HG03457 (cell line): ENCODE measurements around the gene MGAT1.

Experiments used
- ATAC-seq: cut with Tn5 transposase; IDR thresholded peaks from one replicate; pipeline ENCODE4 v1.9.1; 2021; ENCODE audit warnings: moderate number of reproducible peaks; ENCODE audit not compliant: unreplicated experiment

Gene MGAT1

DNA sequence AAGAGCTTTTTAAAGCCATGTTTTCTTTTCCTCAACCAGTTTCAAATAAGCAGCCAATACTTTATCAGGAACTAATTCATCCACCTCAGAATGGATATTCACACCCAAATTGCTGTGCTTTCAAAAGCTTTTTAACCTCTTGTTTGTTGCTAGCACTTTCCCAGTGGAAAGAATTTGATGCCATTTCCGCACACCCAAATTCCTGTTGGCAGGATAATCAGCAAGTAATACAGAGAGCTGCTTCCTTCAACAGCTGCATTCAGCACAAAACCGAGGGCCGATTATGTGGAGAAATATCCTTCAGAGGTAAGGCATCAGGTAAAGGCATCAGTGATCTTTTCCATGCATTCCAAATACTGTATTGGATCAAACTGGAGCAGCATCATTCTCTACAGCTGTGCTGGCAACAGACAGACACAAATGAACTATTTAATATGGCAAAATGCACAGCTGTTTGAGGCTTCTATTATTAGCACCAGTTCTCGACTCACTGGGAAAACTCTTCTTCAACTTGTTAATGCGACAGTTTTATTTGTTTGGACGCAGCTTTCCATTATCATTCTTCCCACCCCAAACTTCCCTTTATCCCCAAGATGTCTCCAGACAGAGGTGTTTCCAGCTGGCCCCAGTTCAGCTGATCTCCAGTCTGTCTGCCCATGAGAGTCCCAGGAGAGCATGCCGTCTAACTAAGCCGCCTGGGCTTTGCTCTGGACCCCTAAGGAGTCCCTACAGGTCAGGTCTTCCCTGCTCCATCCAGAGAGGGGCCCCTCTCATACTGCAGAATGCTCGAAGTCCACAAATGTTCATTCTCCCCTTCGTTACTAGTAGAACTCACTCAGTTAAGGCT is 22.2 kb upstream of the MGAT1 start:
- no peak for ATAC-seq

DNA sequence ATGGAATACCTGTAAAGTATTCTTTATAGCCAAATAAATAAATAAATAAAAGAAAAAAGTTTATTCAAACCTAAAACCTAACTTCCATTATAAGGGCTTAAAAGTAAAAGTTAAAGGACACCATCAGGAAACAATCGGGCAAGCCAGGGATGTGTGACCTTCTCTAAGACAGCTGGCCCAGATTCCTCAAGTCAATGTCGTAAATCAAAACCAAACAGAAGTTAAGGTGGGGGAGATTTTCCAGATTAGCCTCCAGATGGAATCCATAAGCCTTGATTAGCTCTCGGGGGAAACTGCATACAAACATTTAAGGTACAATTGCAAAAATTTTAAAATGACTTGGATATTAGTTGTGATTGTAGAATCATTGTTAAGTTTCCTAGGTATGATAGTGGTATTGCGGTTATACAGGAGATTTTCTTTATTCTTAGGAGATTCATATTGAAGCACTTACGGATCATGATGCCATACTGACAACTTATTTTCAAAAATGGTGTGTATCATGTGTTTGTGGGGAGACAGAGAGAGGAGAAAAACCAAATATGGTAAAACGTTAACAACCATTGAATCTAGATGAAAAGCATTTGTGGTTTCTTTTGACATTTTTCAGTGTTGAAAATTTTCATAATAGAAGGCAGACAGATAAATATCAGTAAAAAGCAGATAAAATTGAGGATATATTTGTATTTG is 21.5 kb upstream of the MGAT1 start:
- no peak for ATAC-seq

DNA sequence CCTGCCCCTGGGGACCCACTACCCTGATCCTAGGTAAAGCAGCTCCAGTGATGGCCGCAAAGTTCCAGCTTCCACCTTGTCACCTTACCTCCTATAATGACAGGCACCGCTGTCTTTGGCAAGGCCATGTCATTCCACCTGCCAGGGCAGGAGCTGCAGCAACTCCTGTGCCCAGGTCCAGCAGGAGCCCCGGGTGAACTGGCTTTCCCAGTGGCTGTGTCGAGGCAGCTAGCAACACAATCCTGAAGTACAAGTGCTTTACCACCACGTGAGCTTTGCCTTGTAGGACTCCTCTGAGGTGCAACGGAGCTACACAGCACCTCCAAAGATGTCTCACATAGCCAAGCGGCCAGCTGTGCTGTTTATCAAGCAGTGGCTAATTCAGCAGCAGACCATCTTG is 20.7 kb upstream of the MGAT1 start:
- ATAC-seq: no peak

DNA sequence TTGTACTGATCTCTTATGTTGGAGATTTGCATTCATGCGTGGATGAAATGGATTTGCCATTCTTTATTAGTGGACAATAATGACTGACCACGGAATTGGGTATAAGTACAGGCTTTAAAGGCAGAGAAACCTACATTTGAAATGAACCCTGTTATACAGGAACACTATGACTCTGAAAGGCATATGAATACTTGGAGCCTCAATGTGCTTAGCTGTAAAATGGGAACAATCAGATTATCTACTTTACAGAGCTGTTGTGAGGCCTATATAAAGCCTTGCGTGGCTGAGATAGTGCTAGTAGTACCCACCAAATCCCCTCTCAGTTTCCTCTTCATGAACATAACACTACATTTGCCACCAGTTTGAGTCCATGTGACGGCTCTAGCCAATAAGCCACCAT is 18.9 kb upstream of the MGAT1 start:
- ATAC-seq: no peak

DNA sequence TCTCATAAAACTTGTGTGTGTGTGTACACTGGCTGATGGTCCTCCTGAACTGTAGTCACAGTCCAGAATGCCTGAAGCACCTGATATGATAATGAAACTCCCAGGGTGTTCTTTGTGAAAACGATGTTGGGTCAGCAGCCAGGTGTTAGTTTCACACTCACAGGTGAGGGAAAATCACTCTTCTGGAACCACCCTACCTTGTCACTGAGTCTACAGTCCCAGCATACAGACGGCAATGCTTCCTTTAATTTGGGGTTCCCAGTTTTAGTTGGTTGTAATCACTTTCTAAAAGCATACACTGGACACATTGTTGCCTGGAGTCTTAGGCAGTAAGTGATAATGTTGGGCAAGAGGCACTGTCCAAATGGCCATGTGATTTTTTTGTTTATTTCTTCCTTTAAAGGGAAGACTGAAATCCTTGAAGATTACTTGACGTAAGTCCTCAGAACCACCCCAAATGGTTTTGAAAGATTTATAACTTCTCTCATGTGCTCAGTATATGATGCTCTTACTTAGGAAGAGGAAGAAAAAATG is 18.2 kb upstream of the MGAT1 start:
- peak; percentile 47 for ATAC-seq

DNA sequence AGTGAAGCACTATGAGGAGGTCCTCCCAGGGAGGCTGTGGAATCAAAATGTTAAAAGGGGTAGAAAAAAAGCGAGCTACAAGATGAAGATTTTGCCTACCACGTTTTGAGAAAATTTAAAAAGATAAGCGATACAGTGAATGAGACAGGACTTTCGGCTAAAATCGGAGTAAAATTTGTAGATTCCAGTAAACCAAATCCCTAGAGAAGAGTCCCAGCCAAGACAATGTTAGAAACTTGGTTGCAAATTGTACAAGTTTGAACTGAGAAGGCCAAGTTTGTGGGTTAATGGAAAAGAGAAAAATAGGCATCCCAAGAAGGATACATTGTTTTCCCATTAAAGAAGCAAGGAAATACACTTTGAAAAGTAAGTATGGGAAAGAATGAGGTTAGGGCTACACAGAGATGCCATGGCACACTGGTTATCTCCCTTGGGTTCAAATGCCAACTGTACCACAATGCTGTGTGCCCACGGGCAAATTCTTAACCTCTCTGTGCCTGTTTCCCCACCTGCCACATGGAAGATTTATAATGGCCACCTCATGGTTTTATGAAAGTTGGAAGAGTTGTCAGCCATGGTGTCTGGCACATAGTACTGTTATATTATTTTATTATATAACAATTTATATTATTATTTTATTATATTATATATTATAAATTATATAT is 16.2 kb upstream of the MGAT1 start:
- no peak for ATAC-seq

DNA sequence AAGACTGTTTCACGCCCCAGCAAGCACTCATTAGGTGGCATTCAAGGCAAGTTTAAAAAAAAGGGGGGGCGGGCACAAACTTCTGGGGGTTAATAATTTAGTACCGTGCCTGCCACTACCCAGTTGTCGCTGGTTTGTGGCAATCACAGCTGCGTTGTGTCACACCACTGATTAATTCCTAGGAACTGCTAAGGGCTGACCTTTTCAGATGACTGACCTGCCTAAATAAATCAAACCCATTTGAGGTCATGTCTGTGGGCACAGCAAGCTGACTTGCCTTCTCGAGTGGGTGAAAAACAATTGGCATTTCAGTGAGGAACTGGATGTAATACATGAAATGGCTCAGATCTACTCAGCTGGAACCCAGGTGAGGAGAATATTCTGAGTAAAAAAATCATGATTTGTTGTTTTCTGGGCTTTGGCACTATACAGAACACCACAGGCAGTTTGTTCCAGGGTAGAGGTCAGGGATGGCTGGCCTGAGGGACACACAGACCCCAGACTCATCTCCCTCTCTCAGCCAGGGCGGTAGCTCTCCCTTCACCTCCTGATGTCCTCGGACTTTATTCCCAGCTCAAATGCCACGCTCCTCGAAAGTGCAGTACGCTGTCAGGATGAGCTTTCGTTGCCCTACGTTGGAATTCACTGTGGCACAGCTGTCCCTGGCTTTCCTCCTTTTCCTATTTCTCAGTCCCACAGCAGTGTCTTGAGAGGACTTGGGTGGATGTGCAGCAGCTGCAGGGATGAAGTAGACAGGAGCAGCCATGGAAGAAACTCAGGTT is 15.5 kb upstream of the MGAT1 start:
- ATAC-seq: no peak

DNA sequence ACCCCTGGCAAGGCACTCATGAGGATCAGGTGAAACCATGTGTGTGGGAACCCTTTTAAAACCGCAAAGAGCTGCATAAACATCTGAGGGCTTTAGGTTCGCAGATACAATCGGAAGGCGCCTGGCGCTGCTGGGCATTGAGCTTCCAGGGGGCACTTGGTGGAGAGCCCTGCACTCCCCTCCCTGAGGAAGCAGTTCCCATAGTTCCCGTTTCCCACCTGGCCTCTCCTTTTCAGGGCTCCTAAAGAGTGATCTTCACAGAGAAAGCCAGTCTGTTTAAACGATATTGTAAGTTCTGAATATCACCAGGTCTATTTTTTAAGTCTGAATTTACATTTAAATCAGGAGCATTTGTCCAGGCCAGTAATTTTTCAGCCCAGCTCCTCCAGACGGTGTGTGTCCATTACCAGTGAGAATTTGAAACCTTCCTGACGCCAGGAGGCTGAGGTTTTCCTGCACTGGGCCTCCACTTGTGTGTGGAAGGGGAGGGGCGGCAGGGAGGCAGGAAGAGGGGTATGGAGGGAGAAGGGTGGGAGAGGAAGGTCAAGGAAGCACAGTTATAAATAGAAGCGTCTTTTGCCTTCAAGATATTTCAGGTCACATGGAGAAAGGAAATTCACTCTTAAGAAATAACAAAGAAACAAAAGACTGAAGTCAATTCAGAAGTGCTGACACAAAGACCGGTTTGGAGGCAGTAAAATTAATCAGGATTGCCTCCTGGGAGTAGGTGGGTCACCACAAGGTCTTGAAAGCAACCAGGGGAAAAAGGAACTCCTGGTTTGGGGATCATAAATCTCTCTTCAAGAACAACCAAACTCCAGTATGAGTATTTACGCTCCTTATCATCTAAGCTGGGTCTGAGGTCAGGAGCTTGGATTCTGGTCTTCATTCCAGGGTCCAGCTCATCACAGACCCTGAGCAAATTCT is 14.3 kb upstream of the MGAT1 start:
- ATAC-seq: no peak

DNA sequence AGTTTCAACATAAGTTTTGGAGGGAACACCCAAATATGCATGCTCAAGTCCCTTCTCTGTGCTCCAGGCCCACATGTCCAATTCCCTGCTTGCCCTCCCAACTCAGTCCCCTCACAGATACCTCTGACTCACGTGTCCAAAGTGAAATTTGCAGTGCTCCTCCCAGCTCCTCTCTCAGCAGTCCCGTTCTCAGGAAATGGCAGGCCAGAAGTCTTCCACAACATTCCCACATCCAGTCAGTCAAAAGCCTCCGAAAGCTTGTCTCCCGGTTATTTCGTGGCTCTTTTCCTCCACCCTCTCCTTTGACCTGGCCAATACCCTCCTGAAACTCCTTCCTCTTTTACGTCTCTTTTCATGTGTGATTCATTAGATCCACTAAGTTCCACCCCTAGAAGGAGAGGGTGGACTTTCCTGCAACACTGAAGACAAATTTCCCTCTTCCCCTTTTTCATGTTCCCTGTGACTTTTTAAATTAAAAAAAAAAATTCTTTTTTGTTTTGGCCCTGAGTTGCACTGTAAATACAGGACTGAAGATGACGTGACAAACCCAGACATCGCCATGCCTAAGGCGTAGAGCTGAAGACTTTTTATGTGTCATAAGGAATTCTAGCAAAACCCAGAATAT is 12.8 kb upstream of the MGAT1 start:
- ATAC-seq: no peak

DNA sequence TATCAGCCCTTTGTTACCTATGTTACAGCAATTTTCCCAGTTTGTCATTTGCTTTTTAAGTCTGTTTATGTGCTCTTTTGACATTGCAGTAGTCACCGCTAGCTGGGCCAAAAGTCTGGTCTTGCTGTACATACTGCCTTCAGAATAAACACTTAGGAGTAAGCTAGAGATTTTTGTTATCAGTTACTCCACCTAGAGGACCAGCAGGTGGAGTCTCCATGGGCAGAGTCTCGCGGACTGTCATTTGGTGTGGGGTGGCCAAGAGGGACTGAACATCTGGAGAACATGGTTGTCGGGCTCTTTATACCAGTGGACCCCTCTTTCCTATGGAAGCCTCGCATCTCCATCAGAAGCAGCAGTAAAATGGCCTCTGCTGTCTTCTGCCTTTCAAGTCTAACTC is 10.8 kb upstream of the MGAT1 start:
- no peak for ATAC-seq

DNA sequence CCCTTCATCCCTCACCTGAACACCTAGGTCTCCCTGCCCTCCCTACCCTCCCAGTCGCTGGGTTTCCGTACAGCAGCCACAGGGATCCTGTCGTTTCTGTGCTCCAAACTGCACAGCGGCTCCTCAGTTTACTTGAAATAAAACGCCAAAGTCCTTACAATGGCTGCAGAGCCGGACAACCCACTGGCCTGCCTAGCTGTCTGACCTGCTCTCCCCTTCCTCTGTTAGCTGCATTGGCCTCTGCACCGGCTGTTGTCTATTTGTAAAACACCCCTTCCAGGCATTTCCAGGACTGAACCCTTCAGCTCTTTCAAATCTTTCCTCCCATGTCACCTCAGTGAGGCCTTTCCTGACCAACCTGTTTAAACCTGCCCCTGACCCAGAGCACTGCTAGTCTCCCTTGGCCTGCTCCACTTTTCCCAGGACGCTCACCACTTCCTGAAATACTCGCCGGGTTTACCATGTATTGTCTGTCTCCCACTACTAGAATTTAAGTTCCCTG is 9.1 kb upstream of the MGAT1 start:
- ATAC-seq: no peak

DNA sequence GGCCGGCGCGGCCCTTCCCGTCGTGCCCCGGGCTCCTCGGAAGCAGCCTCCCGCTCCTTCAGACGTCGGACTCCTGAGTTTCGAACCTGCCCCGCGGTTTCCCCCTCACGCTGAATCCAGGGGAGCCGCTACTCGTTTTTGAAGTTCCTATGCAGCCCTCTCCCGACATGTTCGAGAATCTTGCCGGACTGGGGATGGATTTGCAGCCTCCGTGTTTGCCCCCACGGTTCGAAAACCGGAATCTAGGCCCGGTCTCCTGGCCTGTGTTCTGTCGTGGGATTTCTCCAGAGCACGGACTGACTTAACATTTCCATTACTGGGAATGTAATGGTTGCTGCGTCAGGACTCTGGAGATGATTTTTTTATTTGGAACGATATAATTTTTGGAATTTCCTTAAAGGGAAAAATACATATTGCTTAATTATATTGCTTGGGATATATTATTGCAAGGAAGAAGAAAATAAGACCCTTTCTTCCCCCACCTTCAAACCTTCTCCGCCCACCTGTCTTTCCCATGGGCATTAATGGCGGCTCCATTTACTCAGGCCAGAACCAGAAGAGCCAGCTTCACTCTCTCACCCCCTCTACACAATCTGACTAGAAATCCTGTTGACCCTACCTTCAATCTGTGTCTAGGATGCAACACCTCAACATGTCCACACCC is 8.5 kb upstream of the MGAT1 start:
- ATAC-seq: no peak

DNA sequence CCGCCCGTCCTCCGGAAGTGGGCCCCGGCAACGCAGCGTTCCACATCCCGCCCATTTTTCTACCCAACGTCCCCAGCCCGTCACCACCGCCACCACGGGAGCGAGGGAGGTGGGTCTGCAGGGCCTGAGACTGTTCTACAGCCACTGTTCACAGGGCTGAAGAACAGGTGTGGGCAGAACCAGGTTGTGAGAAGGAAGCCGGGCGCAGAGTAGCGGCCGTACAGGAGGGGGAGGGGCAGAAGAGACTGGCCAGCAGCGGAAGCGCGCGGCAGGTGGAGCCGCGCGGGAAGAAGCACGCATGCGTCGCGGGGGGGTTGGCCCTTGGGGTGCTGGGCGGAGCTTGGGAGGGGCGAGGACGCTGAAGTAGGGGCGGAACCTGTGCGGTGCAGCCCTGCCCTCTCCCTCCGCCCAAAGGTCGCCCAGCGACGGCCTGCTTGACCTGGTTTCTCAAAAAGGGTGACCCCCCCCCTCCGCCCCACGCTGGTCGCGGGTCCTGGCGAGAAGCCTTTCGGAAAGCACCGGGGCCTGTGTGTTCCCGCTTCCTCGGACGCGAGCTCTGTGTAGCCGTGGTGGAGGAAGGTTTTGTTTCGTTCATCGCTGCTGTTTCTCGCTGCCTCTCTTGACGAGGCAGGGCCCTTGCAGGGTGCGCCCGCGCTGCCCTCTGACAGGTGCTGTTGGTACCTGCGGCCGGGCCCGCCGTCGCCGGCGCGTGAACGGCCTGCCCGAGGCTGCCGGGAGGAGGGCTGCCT is 7.8 kb upstream of the MGAT1 start:
- peak; percentile 50 for ATAC-seq

DNA sequence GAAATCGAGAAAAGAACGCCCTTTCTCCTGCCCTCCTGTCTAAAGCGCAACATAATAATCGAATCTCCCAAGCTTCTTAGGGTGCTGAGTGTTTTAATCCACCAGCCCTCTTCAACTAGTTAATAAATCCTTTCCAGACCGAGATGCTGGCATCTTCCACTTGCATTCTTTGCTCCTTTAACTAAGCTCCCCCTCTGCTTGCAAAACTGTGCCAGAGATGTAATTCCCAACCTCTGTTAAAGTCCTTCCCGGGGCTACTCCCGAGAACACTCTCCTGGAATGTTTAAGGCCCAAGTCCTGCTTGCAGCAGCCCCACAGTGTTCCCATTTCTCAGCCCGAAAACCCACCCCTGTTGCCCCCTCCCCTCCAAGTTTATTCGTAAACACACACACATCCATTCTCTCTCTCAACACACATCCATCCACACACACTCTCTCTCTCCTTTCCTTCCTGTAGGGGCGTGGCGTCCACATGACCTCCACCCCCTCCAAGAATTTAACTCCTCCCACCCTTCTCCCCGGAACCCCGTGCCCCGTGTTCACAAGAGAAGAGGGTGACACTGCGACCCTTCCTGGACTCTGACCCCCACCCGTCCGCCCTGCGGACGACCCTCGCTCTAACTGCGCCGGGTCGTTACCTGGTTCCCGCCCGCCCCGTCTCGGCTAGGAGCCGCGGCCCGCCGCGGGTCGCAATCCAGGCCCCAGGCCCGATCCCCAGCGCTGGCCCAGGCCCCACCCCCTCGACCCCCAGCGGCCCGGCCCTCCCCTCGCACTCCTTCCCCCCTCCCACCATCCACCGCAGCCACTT is 7.0 kb upstream of the MGAT1 start:
- peak; percentile 45 for ATAC-seq

DNA sequence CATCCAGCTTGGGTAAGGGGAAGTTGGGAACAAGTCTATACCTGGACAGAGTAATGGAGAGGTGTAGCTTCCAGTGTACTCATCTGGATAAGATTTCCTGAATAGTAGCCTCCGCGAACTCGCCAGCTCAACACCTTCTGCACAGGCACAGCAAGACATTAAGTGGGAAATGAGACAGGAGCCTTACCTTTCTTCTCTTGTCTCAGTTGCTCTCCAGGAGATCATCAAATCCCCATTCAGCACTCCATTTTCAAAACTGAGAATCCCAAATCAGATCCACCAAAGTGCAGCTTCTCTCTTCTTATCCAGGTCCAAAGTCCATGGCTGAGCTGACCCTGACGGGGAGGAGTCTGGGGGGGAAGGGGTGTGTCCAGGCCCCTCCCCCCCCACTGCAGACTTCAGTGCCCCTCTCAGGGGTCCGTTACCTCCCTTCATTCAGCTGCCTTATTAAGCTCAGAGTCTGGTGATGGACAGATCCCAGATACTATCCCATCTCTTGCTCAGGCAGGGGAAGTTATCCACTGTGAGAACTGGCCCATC is 5.9 kb upstream of the MGAT1 start:
- no peak for ATAC-seq

DNA sequence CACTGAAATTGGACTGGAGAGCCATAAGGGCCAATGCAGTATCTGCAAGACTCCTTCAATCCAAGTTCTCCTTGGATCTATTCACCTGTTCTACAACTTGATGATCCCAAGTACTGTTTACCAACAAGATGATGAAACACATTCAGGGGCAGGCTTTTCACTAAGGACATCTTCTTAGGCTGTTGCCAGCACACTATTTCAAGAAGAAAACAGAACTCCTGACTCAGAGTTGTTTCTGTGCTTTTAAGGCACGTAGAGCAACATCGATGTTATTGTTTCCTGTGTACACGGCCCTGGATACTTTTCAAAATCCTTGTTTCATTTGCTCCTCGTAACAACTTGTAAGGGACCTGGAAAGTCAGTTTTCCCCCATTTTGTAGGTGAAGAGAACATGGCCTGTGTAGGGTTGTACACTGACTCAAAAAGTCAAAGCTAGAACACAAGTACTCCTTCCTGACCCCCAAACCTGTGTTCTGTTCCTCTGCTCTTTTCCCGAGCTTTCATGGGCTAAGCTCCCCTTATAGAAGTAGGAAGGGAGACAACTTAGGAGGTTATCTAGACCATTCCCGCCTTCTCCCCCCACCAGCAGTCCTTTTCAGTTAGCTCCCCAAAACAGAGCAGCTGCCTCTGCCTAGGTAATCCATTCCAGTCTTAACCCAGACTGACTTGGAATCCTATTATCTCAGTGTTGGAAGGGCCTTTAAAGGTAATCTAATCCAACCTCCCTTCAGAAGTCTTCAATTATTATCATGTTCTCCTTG is 5.2 kb upstream of the MGAT1 start:
- no peak for ATAC-seq
